Fibroblast of villous mesenchyme (primary cell): ENCODE measurements around the gene PRRX1. TPM values are rescaled to one million over a fixed set of nuclear protein-coding genes. Genes with fewer than 3 reads are reported as not detected.

Experiments
- DNase-seq: peaks from one replicate; pipeline ENCODE4 v3.0.0-alpha.2; 2010; ENCODE audit warnings: low read depth
- H3K4me3 ChIP-seq: 2 replicates; pipeline ENCODE4 v1.5.1; 2011; ENCODE audit warnings: low read depth, mild to moderate bottlenecking, low read length
- total RNA-seq: library from RNA; depleted of rRNA; stranded (reverse); fragments of >200 nt; gene quantifications from 2 replicates; pipeline ENCODE4 v1.2.3, GENCODE V29; 2012
- TF ChIP-seq, protein P1 (sequence below): IDR thresholded peaks from 2 replicates; pipeline ENCODE4 v1.5.1; 2012; ENCODE audit warnings: low read depth, mild to moderate bottlenecking, low read length; ENCODE audit not compliant: insufficient read depth

Gene PRRX1
- total RNA-seq, 1 donor, result 203 TPM

DNA sequence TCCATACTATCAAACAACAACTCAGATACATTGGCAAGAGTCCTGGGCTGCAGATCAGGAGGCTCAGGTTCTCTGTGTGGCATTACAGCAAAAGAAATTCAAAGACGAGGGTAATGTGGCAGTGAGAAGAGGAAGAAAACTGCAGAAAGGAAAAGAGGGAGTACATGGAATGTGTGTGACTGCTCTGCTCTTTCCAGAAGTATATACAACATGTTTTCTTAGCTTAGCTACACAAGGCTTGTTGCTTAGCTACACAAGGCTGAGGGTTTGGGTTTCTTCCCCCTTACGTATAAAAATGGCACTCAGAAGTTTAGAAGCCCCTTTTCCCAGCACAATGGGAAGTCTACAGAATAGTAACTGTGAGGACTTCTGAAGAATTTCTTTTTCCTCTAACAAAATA lies 86.0 kb downstream of the PRRX1 start:
- no peak overlapping the region for H3K4me3 ChIP-seq
- TF ChIP-seq, protein P1, sequence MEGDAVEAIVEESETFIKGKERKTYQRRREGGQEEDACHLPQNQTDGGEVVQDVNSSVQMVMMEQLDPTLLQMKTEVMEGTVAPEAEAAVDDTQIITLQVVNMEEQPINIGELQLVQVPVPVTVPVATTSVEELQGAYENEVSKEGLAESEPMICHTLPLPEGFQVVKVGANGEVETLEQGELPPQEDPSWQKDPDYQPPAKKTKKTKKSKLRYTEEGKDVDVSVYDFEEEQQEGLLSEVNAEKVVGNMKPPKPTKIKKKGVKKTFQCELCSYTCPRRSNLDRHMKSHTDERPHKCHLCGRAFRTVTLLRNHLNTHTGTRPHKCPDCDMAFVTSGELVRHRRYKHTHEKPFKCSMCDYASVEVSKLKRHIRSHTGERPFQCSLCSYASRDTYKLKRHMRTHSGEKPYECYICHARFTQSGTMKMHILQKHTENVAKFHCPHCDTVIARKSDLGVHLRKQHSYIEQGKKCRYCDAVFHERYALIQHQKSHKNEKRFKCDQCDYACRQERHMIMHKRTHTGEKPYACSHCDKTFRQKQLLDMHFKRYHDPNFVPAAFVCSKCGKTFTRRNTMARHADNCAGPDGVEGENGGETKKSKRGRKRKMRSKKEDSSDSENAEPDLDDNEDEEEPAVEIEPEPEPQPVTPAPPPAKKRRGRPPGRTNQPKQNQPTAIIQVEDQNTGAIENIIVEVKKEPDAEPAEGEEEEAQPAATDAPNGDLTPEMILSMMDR, result no peak
- no peak for DNase-seq

DNA sequence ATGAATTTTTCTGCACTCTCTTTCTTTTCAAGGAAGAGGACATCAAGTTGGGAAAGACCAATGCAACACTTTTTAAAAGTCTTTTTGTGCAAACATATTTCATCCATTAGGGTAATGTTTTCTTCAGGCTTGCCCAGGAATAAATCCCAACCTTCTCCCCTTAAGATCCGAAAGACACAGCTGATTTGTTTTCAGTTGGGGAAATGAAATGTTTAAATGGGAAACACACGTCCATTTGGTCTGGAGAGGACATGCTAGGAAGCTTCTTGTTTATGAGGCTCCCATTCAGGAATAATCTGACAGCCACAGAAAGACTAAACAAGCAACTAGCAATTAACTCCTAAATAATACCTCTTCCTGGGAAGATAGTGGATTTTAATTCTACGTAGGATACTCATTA lies 91.9 kb downstream of the PRRX1 start:
- no peak overlapping the region for H3K4me3 ChIP-seq
- DNase-seq, result no peak
- TF ChIP-seq, protein P1, result no peak

DNA sequence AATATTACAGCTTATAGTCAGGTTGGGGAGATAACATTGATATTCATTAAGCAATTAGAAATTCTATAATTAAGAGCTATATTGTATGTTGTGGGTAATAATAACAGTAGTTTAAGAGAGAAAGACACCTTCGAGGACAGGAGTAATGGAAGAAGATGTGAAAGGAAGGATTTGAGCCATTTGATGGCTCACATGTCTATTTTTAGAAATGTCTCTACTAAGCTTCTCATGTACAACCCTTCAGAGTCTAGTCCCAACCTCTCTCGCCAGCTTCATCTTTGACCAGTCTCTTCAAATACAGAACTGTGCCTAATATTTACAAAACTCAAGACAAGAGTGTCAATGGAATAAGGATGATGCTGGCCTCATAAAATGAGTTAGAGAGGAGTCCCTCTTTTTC lies 95.1 kb downstream of the PRRX1 start:
- TF ChIP-seq, protein P1, result no peak
- H3K4me3 ChIP-seq, result no peak overlapping the region
- DNase-seq, result no peak

DNA sequence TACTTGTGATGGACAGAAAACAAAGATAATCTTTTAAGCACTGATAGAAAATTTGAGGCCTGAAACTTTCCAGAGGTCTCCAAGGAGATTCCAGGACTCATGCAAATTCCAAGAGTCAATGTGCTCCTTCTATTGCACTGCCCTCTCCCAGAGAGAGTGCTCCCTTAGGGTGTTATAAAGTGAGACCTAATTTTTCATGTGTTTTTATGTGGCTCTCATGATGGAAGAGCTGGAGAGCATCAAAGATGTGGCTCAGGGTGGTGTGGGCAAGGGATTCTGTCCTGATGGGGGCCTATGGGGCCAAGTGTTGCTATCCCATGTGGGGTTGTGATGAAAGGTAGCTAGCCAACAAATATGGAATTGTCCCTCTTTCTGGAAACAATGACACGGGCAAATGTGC lies 101.3 kb downstream of the PRRX1 start:
- DNase-seq, result no peak
- H3K4me3 ChIP-seq, result no peak overlapping the region
- TF ChIP-seq, protein P1, result no peak

DNA sequence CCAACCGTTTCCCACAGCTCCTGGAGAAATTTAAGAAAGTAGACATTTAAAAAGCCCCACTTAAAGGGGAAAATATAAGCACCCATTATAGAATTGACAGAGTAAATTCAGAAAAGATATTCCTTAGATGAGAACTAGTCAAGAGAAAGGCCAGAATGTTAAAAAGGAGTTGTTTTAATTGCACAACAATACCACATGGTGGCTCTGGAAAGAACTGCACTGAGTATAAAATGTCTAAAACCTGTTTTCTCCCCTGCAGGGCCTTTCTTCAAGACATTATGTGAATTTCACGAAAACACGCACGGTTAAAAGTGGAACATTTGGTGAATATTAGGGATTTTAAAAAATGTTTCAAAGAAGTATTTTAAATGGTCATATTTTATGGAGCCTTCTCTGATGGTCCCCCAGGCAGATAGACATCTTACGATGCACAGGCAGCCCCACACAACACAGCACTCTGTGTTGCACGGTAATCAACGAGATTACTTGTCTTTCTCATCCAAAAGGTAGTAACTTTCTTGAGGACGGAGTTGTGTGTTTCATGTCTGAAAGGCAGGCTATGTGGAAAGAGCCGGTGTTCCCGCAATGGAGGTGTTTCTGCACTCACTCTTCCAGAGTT lies 101.9 kb downstream of the PRRX1 start:
- peak; percentile 64 for DNase-seq
- TF ChIP-seq, protein P1, result peak; percentile 64
- H3K4me3 ChIP-seq, result no peak overlapping the region

DNA sequence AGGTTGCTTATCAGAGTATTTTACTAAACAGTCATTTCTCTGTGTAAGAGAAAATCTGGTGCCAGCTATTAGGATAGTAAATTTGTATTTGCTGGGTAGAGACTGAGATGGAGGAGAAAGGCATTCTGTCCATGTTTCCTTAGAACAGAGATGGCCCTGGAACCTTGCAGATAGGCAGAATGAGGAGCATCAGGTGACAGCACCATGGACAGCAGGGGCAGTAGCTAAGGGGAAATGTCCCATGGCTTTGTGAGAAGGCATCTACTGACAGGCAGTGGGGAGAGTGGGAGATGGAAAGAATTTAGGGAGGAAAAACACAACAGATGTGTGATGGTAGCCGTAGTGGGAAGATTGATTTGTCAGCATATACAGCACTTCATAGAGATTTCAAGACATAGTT lies 105.0 kb downstream of the PRRX1 start:
- no peak for DNase-seq
- H3K4me3 ChIP-seq, result no peak overlapping the region
- TF ChIP-seq, protein P1, result no peak

DNA sequence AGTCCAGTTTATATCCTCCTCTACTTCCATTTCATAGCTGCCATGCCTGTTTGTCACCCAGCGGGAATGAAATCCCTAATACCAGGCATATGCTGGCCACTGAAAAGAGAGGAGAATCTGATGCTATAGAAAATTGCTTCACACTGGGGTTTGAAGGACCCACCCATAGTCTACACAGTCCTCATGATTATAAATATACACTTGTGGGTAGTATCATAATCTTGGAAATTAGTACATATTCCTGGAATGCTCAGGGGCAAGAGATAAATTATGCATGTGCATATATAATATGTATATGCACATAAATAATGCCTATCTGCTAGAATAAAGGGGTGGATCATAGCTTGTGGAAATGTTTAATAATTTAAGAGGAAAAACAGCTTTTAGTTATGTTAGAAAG lies 105.8 kb downstream of the PRRX1 start:
- no peak for DNase-seq
- TF ChIP-seq, protein P1, result no peak
- no peak overlapping the region for H3K4me3 ChIP-seq
